ENCODE measurements around the gene ACY1. TPM values are rescaled to one million over a fixed set of nuclear protein-coding genes. Genes with fewer than 3 reads are reported as not detected.

Gene ACY1
- total RNA-seq, 1 donor from 2014 or later: 59.4 TPM

GRCh38 chr3:52013802-52014598 is 30.7 kb downstream of the ACY1 start:
- DNase-seq (ENCODE audit: low read depth): no peak
- H3K27me3 ChIP-seq (ENCODE audit: control insufficient read depth, insufficient read depth, low read length): no peaks in the 10 kb centered on the region
- H3K4me3 ChIP-seq (ENCODE audit: low read depth, low read length): no peak overlapping the region
- H3K36me3 ChIP-seq (ENCODE audit: control insufficient read depth, insufficient read depth, low read length): no peaks in the 10 kb centered on the region
- no peak for TF ChIP-seq CTCF (IDR thresholded peaks at IDR 0.05; ENCODE audit: insufficient read depth, low read length, poor library complexity, severe bottlenecking)

GRCh38 chr3:52014613-52015012 is 31.3 kb downstream of the ACY1 start:
- Histone ChIP-seq H3K27me3 (ENCODE audit: control insufficient read depth, insufficient read depth, low read length) (no peaks in the 10 kb centered on the region), H3K4me3 (ENCODE audit: low read depth, low read length) (no peak overlapping the region), H3K36me3 (ENCODE audit: control insufficient read depth, insufficient read depth, low read length) (no peaks in the 10 kb centered on the region)
- DNase-seq (ENCODE audit: low read depth): no peak
- peak; percentile 40 for TF ChIP-seq CTCF (IDR thresholded peaks at IDR 0.05; ENCODE audit: insufficient read depth, low read length, poor library complexity, severe bottlenecking)

- no peak for TF ChIP-seq CTCF (IDR thresholded peaks at IDR 0.05; ENCODE audit: insufficient read depth, low read length, poor library complexity, severe bottlenecking)
- H3K36me3 ChIP-seq (ENCODE audit: control insufficient read depth, insufficient read depth, low read length): no peaks in the 10 kb centered on the region
- no peak overlapping the region for H3K4me3 ChIP-seq (ENCODE audit: low read depth, low read length)
- H3K27me3 ChIP-seq (ENCODE audit: control insufficient read depth, insufficient read depth, low read length): no peaks in the 10 kb centered on the region
- no peak for DNase-seq (ENCODE audit: low read depth)
Observed at GRCh38 chr3:52015438-52016228, 32.3 kb downstream of the ACY1 start.

GRCh38 chr3:52017586-52017985 is 34.3 kb downstream of the ACY1 start:
- no peak for DNase-seq (ENCODE audit: low read depth)
- no peaks in the 10 kb centered on the region for H3K36me3 ChIP-seq (ENCODE audit: control insufficient read depth, insufficient read depth, low read length)
- no peaks in the 10 kb centered on the region for H3K27me3 ChIP-seq (ENCODE audit: control insufficient read depth, insufficient read depth, low read length)
- no peak for TF ChIP-seq CTCF (IDR thresholded peaks at IDR 0.05; ENCODE audit: insufficient read depth, low read length, poor library complexity, severe bottlenecking)
- H3K4me3 ChIP-seq (ENCODE audit: low read depth, low read length): no peak overlapping the region

GRCh38 chr3:52018319-52019000 is 35.1 kb downstream of the ACY1 start:
- Histone ChIP-seq H3K27me3 (ENCODE audit: control insufficient read depth, insufficient read depth, low read length) (no peaks in the 10 kb centered on the region), H3K36me3 (ENCODE audit: control insufficient read depth, insufficient read depth, low read length) (no peaks in the 10 kb centered on the region), H3K4me3 (ENCODE audit: low read depth, low read length) (no peak overlapping the region)
- TF ChIP-seq CTCF (IDR thresholded peaks at IDR 0.05; ENCODE audit: insufficient read depth, low read length, poor library complexity, severe bottlenecking): no peak
- no peak for DNase-seq (ENCODE audit: low read depth)
